ENCODE data around the gene DSCAML1. TPM values are rescaled to one million over a fixed set of nuclear protein-coding genes. Genes with fewer than 3 reads are reported as not detected.

The DSCAML1 gene
- total and polyA plus RNA-seq, 4 donors: 0.18 to 1.5 (median 1.1) TPM

GRCh38 chr11:117818041-117818873 lies 21.2 kb upstream of the DSCAML1 start:
- H3K9me3 ChIP-seq (ENCODE audit: control insufficient read depth in 4 of 4, insufficient read depth in 3 of 4, low read length in 3 of 4): no peaks in the 10 kb centered on the region
- H3K27ac ChIP-seq (ENCODE audit: low read depth in 1 of 2, low read length in 1 of 2): no peak overlapping the region
- ATAC-seq (ENCODE audit: insufficient read depth, low FRiP score) (no peak), DNase-seq (no peak)
- H3K36me3 ChIP-seq (ENCODE audit: control insufficient read depth in 4 of 4, insufficient read depth in 4 of 4, low read length in 4 of 4): no peaks in the 10 kb centered on the region
- TF ChIP-seq CTCF (IDR thresholded peaks at IDR 0.05; ENCODE audit: control extremely low read depth, extremely low read depth): no peak
- H3K4me3 ChIP-seq: no peak overlapping the region
- WGBS, 2 donors: 57 to 61% methylated on average over 9 of the region's 9 CpGs
- no peak overlapping the region for H3K9ac ChIP-seq (ENCODE audit: insufficient read depth in 1 of 2, low read length in 2 of 2)
- H3K4me1 ChIP-seq (ENCODE audit: control insufficient read depth in 5 of 5, insufficient read depth in 5 of 5, low read length in 5 of 5): peaks cover 0 to 48% (median 21%) of the 10 kb centered on the region in 5 donors
- no peaks in the 10 kb centered on the region for H3K27me3 ChIP-seq (ENCODE audit: control insufficient read depth in 3 of 3, insufficient read depth in 3 of 3, low read length in 2 of 3)

DNA sequence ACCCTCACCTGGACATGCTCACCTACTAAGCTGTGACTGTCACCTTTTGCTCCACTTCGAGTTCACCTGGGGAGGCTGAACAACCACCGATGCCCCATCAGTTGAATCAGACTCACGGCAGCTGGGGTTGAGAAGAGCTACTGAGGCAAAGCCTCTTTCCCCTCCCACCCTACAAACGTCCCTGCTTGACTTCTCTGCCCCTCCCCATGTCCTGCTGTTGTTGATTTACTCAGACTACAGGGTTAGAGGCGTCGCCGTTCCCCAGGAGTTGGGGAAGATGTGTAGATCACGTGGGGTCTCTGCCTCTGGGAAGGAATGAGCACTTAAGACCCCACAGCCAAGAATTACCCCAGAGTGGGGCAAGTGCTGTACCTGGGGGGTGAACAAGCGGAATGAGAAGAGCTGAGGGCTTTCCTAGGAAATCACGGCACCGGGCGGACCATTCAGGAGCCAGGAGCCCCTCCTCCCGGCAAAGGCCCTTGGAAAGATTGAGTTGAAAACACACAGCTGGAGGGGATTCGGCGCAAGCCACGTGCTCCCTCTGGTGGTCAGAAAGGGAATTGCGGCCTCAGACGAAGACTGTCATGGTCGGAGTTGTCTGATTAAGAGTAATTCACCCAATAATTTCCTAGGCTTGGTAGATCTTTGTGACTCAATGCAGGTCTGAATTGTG lies 20.5 kb upstream of the DSCAML1 start:
- H3K9me3 ChIP-seq (ENCODE audit: control insufficient read depth in 4 of 4, insufficient read depth in 3 of 4, low read length in 3 of 4): no peaks in the 10 kb centered on the region
- H3K27me3 ChIP-seq (ENCODE audit: control insufficient read depth in 3 of 3, insufficient read depth in 3 of 3, low read length in 2 of 3): no peaks in the 10 kb centered on the region
- peak overlapping the region; percentile 11 to 50 for H3K27ac ChIP-seq (ENCODE audit: low read depth in 1 of 2, low read length in 1 of 2)
- 21% methylated on average over 19 of the region's 19 CpGs for WGBS, 2 donors
- H3K4me1 ChIP-seq (ENCODE audit: control insufficient read depth in 5 of 5, insufficient read depth in 5 of 5, low read length in 5 of 5): peaks cover 0 to 41% (median 13%) of the 10 kb centered on the region in 5 donors
- ATAC-seq (ENCODE audit: insufficient read depth, low FRiP score) (peak; percentile 81), DNase-seq (peak; percentile 90 to 94 (median 91))
- H3K9ac ChIP-seq (ENCODE audit: insufficient read depth in 1 of 2, low read length in 2 of 2): peak overlapping the region in 1 of 2 donors; percentile 33
- TF ChIP-seq CTCF (IDR thresholded peaks at IDR 0.05; ENCODE audit: control extremely low read depth, extremely low read depth): peak; percentile 95
- H3K4me3 ChIP-seq: no peak overlapping the region
- H3K36me3 ChIP-seq (ENCODE audit: control insufficient read depth in 4 of 4, insufficient read depth in 4 of 4, low read length in 4 of 4): no peaks in the 10 kb centered on the region

- WGBS, 2 donors: 72 to 83% methylated on average over 5 of the region's 5 CpGs
- TF ChIP-seq CTCF (IDR thresholded peaks at IDR 0.05; ENCODE audit: control extremely low read depth, extremely low read depth): no peak
- no peaks in the 10 kb centered on the region for H3K36me3 ChIP-seq (ENCODE audit: control insufficient read depth in 4 of 4, insufficient read depth in 4 of 4, low read length in 4 of 4)
- peaks cover 0 to 35% (median 12%) of the 10 kb centered on the region in 5 donors for H3K4me1 ChIP-seq (ENCODE audit: control insufficient read depth in 5 of 5, insufficient read depth in 5 of 5, low read length in 5 of 5)
- H3K9me3 ChIP-seq (ENCODE audit: control insufficient read depth in 4 of 4, insufficient read depth in 3 of 4, low read length in 3 of 4): no peaks in the 10 kb centered on the region
- H3K9ac ChIP-seq (ENCODE audit: insufficient read depth in 1 of 2, low read length in 2 of 2): no peak overlapping the region
- ATAC-seq (ENCODE audit: insufficient read depth, low FRiP score): no peak
- H3K4me3 ChIP-seq: no peak overlapping the region
- DNase-seq: no peak
- peak overlapping the region; percentile 11 to 50 for H3K27ac ChIP-seq (ENCODE audit: low read depth in 1 of 2, low read length in 1 of 2)
- H3K27me3 ChIP-seq (ENCODE audit: control insufficient read depth in 3 of 3, insufficient read depth in 3 of 3, low read length in 2 of 3): no peaks in the 10 kb centered on the region
Measured at GRCh38 chr11:117816846-117817367, 19.9 kb upstream of the DSCAML1 start.
